Mesendoderm (in vitro differentiated cells): ENCODE measurements around the gene DYSF.

Experiments used
- DNase-seq: peaks from one replicate; pipeline ENCODE4 v3.0.0; 2013
- H2AK5ac ChIP-seq: 2 replicates; pipeline ENCODE4 v1.6.1; 2013; ENCODE audit warnings: low read length, inconsistent platforms
- H2BK120ac ChIP-seq: 2 replicates; pipeline ENCODE4 v1.6.1; 2013; ENCODE audit warnings: low read depth, mild to moderate bottlenecking, low read length, moderate library complexity, mixed read lengths
- H2BK15ac ChIP-seq: replicated peaks from 2 replicates; pipeline ENCODE4 v1.6.1; 2013; ENCODE audit warnings: low read depth, mild to moderate bottlenecking, moderate library complexity
- H2BK5ac ChIP-seq: 2 replicates; pipeline ENCODE4 v1.6.1; 2013; ENCODE audit warnings: low read length, inconsistent platforms
- H3K18ac ChIP-seq: 2 replicates; pipeline ENCODE4 v1.6.1; 2013; ENCODE audit warnings: mild to moderate bottlenecking, low read length, mixed read lengths
- H3K23ac ChIP-seq: one replicate; pipeline ENCODE4 v1.6.1; 2013; ENCODE audit warnings: low read length
- H3K27ac ChIP-seq: 2 replicates; pipeline ENCODE4 v1.5.1; 2013; ENCODE audit warnings: low read depth, mild to moderate bottlenecking, inconsistent platforms, low read length, moderate library complexity
- H3K27me3 ChIP-seq: 2 replicates; pipeline ENCODE4 v1.6.1; 2013; ENCODE audit warnings: low read length, control low read depth, mild to moderate bottlenecking, inconsistent platforms; ENCODE audit not compliant: insufficient read depth, poor library complexity
- H3K36me3 ChIP-seq: 2 replicates; pipeline ENCODE4 v1.6.1; 2013; ENCODE audit warnings: low read length, inconsistent platforms; ENCODE audit not compliant: control insufficient read depth, insufficient read depth
- H3K4ac ChIP-seq: one replicate; pipeline ENCODE4 v1.6.1; 2013; ENCODE audit warnings: low read depth, mild to moderate bottlenecking, low read length, moderate library complexity
- H3K4me1 ChIP-seq: 2 replicates; pipeline ENCODE4 v1.6.1; 2013; ENCODE audit warnings: low read depth, low read length, inconsistent platforms; ENCODE audit not compliant: control insufficient read depth
- H3K4me2 ChIP-seq: 2 replicates; pipeline ENCODE4 v1.6.1; 2013; ENCODE audit warnings: low read length
- H3K4me3 ChIP-seq: 2 replicates; pipeline ENCODE4 v1.5.1; 2013; ENCODE audit warnings: mild to moderate bottlenecking, low read length
- H3K56ac ChIP-seq: one replicate; pipeline ENCODE4 v1.6.1; 2013; ENCODE audit warnings: low read length
- H3K79me1 ChIP-seq: 2 replicates; pipeline ENCODE4 v1.6.1; 2013; ENCODE audit warnings: low read length, inconsistent platforms
- H3K79me2 ChIP-seq: 2 replicates; pipeline ENCODE4 v1.6.1; 2013; ENCODE audit warnings: mild to moderate bottlenecking, low read length; ENCODE audit not compliant: control insufficient read depth, insufficient read depth
- H3K9ac ChIP-seq: 2 replicates; pipeline ENCODE4 v1.6.1; 2013; ENCODE audit warnings: low read length, inconsistent platforms
- H4K5ac ChIP-seq: one replicate; pipeline ENCODE4 v1.6.1; 2013; ENCODE audit warnings: low read length
- H4K8ac ChIP-seq: one replicate; pipeline ENCODE4 v1.6.1; 2013; ENCODE audit warnings: low read depth, mild to moderate bottlenecking, control low read depth, low read length, moderate library complexity
- WGBS: extraction: QIAGEN DNeasy Blood & Tissue Kit; methylation state at CpG from one replicate; pipeline ENCODE4 v1.1.7; 2013; ENCODE audit warnings: low lambda C conversion rate, missing lambda C conversion rate; ENCODE audit not compliant: insufficient coverage; ENCODE audit errors: extremely low coverage; 5-methylcytosine and 5-hydroxymethylcytosine counted together

The DYSF gene

DNA sequence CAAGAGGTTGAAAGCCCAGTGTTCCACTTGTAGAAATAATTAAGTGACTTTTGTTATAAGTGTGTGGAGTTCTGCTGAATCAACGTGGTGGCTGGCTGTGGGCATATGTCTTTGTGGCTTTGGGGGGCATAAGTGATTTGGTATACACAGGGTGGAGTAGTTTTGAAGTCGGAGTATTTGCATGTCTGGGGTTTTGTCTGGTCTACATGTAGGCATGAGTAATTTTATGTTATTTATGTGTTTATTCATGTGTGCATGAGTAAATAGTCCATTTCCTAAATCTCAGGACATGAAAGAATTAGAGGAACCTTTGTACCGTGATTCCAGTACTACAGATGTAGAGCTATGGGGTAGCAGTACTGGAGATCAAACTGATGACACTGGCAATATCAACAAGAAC, 179.7 kb downstream of the DYSF start:
- H2BK15ac ChIP-seq: no peak overlapping the region
- no peak overlapping the region for H3K27ac ChIP-seq
- no peaks in the 10 kb centered on the region for H3K36me3 ChIP-seq
- no peak overlapping the region for H3K4ac ChIP-seq
- no peaks in the 10 kb centered on the region for H3K79me2 ChIP-seq
- H2BK5ac ChIP-seq: no peak overlapping the region
- H3K9ac ChIP-seq: no peak overlapping the region
- no peak for DNase-seq
- H2BK120ac ChIP-seq: no peak overlapping the region
- no peak overlapping the region for H3K4me3 ChIP-seq
- no peak overlapping the region for H3K18ac ChIP-seq
- H3K56ac ChIP-seq: no peak overlapping the region
- 100% methylated on average over 1 of the region's 3 CpGs for WGBS
- H2AK5ac ChIP-seq: no peak overlapping the region
- no peak overlapping the region for H3K4me2 ChIP-seq
- no peak overlapping the region for H3K23ac ChIP-seq
- H3K27me3 ChIP-seq: no peaks in the 10 kb centered on the region
- H3K4me1 ChIP-seq: peaks cover 5% of the 10 kb centered on the region
- H4K5ac ChIP-seq: no peak overlapping the region
- H4K8ac ChIP-seq: no peak overlapping the region
- no peaks in the 10 kb centered on the region for H3K79me1 ChIP-seq

DNA sequence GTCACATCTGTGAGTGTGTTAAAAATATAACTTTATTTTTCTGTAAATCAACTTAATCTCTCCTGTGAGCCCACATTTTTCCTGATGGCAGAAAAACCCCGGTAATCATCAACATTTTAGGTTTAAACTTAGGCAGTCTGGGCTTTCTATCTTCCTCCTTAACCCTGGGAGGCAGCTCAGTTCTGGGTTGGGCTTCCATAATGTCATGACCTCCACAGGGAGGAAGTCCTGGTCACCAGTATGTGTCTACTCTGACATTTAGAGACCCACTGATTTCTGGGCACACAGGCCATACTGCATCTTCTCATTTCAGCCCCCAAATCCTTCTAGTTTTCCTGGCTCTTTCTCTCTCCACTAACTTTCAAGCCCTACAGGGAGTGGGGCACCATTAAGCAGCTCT, 181.2 kb downstream of the DYSF start:
- H3K27me3 ChIP-seq: no peaks in the 10 kb centered on the region
- H3K36me3 ChIP-seq: no peaks in the 10 kb centered on the region
- WGBS: no CpG with 5 or more reads among the region's 1 CpG
- H3K4ac ChIP-seq: no peak overlapping the region
- no peak overlapping the region for H4K5ac ChIP-seq
- H3K79me2 ChIP-seq: no peaks in the 10 kb centered on the region
- H2BK120ac ChIP-seq: no peak overlapping the region
- no peak overlapping the region for H4K8ac ChIP-seq
- H3K4me1 ChIP-seq: peaks cover 5% of the 10 kb centered on the region
- no peak overlapping the region for H2BK5ac ChIP-seq
- H3K4me3 ChIP-seq: no peak overlapping the region
- DNase-seq: no peak
- H3K27ac ChIP-seq: no peak overlapping the region
- no peak overlapping the region for H2AK5ac ChIP-seq
- H3K79me1 ChIP-seq: no peaks in the 10 kb centered on the region
- no peak overlapping the region for H3K9ac ChIP-seq
- no peak overlapping the region for H3K4me2 ChIP-seq
- H3K18ac ChIP-seq: no peak overlapping the region
- H3K23ac ChIP-seq: no peak overlapping the region
- no peak overlapping the region for H2BK15ac ChIP-seq
- H3K56ac ChIP-seq: no peak overlapping the region

DNA sequence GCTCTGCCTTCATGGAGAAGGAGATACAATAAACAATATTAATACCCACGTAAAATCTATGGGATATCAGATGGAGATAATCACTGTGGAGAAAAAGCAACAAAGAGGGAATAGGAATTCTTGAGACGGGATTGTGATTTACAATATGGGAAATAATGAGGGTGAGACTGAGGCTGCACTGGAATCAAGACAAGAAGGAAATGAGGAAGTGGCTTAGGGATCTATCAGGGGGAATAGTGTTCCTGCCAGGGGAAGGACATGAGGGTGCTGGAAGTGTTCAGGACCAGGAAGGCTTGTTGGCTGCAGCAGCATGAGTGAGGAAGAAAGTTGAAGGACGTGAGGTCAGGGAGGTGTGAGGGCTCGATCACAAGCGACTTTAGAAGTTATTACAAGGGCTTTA, 182.4 kb downstream of the DYSF start:
- Histone ChIP-seq H3K27ac (no peak overlapping the region), H3K36me3 (no peaks in the 10 kb centered on the region), H3K4me3 (no peak overlapping the region), H3K9ac (no peak overlapping the region), H3K4me1 (peaks cover 5% of the 10 kb centered on the region), H3K56ac (no peak overlapping the region), H4K8ac (no peak overlapping the region), H3K18ac (no peak overlapping the region), H3K27me3 (no peaks in the 10 kb centered on the region), H3K79me1 (no peaks in the 10 kb centered on the region), H4K5ac (no peak overlapping the region), H3K4me2 (no peak overlapping the region), H3K4ac (no peak overlapping the region), H2BK120ac (no peak overlapping the region), H3K79me2 (no peaks in the 10 kb centered on the region), H2BK15ac (no peak overlapping the region), H3K23ac (no peak overlapping the region), H2AK5ac (no peak overlapping the region), H2BK5ac (no peak overlapping the region)
- DNase-seq: no peak
- WGBS: no CpG with 5 or more reads among the region's 5 CpGs

DNA sequence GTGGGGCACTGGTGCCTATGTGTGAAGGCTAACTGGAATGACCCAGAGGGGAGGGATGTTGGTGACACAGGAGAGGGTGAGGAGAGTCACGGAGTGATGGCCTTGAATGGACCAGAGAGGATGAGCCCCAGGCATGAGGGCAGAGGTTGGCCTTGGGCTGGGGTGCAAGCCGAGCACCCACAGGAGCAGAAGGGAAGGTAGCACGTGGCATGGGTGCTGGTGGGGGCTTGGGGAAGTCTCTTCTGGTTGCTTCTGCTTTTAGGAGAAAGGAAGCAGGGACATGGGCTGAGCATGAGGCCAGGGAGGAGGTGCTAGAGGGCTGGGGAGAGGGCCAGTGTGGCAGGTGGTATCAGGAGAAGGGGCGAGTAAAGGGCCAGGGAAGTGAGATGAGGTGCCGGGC, 183.8 kb downstream of the DYSF start:
- no peak overlapping the region for H3K9ac ChIP-seq
- no peak overlapping the region for H3K4ac ChIP-seq
- no peaks in the 10 kb centered on the region for H3K79me1 ChIP-seq
- no peak overlapping the region for H3K4me2 ChIP-seq
- no peaks in the 10 kb centered on the region for H3K79me2 ChIP-seq
- no CpG with 5 or more reads among the region's 5 CpGs for WGBS
- H3K23ac ChIP-seq: no peak overlapping the region
- H2BK120ac ChIP-seq: no peak overlapping the region
- no peak overlapping the region for H4K5ac ChIP-seq
- H3K4me3 ChIP-seq: no peak overlapping the region
- DNase-seq: no peak
- no peaks in the 10 kb centered on the region for H3K36me3 ChIP-seq
- H2BK5ac ChIP-seq: no peak overlapping the region
- no peak overlapping the region for H3K56ac ChIP-seq
- no peak overlapping the region for H4K8ac ChIP-seq
- H3K4me1 ChIP-seq: no peaks in the 10 kb centered on the region
- H2AK5ac ChIP-seq: no peak overlapping the region
- H3K18ac ChIP-seq: no peak overlapping the region
- H3K27ac ChIP-seq: no peak overlapping the region
- H2BK15ac ChIP-seq: no peak overlapping the region
- H3K27me3 ChIP-seq: no peaks in the 10 kb centered on the region

DNA sequence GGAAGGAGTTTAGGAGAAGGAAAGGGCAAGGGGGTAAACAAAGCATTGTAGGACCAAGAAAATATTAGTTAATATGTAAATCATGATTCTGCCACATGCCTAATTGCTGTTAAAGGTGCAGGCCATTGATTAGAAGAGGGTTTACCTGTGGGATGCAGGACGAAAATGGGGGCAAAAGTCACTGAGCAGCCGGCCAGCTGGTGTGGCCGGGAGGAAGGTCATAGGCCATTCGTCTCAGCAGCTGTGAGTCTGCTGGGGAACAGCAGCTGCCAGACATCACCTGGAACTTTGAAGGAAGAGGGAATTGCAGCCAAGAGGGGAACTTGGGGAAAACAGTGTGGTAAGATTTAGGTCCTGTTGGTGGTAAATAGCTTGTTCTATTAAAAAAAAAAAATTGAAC, 184.4 kb downstream of the DYSF start:
- no peaks in the 10 kb centered on the region for H3K79me2 ChIP-seq
- H3K4me1 ChIP-seq: no peaks in the 10 kb centered on the region
- no peak overlapping the region for H2AK5ac ChIP-seq
- no peak overlapping the region for H3K18ac ChIP-seq
- H3K56ac ChIP-seq: no peak overlapping the region
- H3K9ac ChIP-seq: no peak overlapping the region
- no peak overlapping the region for H2BK120ac ChIP-seq
- no peak overlapping the region for H3K4ac ChIP-seq
- no peak overlapping the region for H3K4me3 ChIP-seq
- WGBS: no CpG with 5 or more reads among the region's 4 CpGs
- no peak overlapping the region for H4K8ac ChIP-seq
- DNase-seq: no peak
- no peaks in the 10 kb centered on the region for H3K79me1 ChIP-seq
- H3K4me2 ChIP-seq: no peak overlapping the region
- H3K36me3 ChIP-seq: no peaks in the 10 kb centered on the region
- H3K27ac ChIP-seq: no peak overlapping the region
- no peak overlapping the region for H2BK15ac ChIP-seq
- no peaks in the 10 kb centered on the region for H3K27me3 ChIP-seq
- H2BK5ac ChIP-seq: no peak overlapping the region
- no peak overlapping the region for H4K5ac ChIP-seq
- H3K23ac ChIP-seq: no peak overlapping the region

DNA sequence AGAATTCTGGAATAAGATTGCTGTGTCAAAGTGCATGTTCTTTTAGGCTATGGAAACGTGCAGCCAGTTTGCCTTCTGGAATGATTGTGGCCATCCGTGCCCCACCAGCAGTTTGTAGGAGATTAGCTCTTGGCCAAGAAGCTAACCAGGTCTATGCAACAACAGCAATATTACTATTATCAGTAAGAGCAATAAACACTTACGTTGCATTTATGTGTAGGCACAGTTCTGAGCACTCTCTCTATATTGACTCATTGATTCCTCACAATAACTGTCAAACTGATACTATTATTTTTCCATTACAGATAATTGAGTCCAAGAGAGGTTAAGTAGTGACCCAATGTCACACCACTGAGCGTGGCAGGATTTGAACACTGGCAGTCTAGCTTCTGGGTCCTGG, 186.4 kb downstream of the DYSF start:
- H3K56ac ChIP-seq: no peak overlapping the region
- H3K27ac ChIP-seq: no peak overlapping the region
- no peak overlapping the region for H3K4me3 ChIP-seq
- H2BK120ac ChIP-seq: no peak overlapping the region
- H3K79me1 ChIP-seq: no peaks in the 10 kb centered on the region
- WGBS: no CpG with 5 or more reads among the region's 4 CpGs
- no peak overlapping the region for H3K9ac ChIP-seq
- no peak overlapping the region for H4K8ac ChIP-seq
- no peak overlapping the region for H3K4ac ChIP-seq
- H3K36me3 ChIP-seq: no peaks in the 10 kb centered on the region
- DNase-seq: no peak
- no peaks in the 10 kb centered on the region for H3K4me1 ChIP-seq
- no peak overlapping the region for H4K5ac ChIP-seq
- H2BK5ac ChIP-seq: no peak overlapping the region
- H3K27me3 ChIP-seq: no peaks in the 10 kb centered on the region
- H3K79me2 ChIP-seq: no peaks in the 10 kb centered on the region
- no peak overlapping the region for H2BK15ac ChIP-seq
- no peak overlapping the region for H3K23ac ChIP-seq
- H3K18ac ChIP-seq: no peak overlapping the region
- no peak overlapping the region for H3K4me2 ChIP-seq
- H2AK5ac ChIP-seq: no peak overlapping the region
